Astrocyte (in vitro differentiated cells and primary cell): ENCODE data around the gene RAE1.

Source experiments
- CTCF ChIP-seq: IDR thresholded peaks from 2 replicates; pipeline ENCODE4 v1.5.1; 2011; ENCODE audit warnings: low read depth, mild to moderate bottlenecking, inconsistent platforms, low read length, moderate library complexity; ENCODE audit not compliant: insufficient read depth
- EZH2 ChIP-seq: IDR thresholded peaks from 2 replicates; pipeline ENCODE4 v1.6.1; 2012; ENCODE audit warnings: mild to moderate bottlenecking, low read length, inconsistent platforms; ENCODE audit not compliant: insufficient read depth

- TF ChIP-seq CTCF (peak; percentile 5), EZH2 (no peak)
Measured at GRCh38 chr20:57332105-57333089, 18.7 kb upstream of the RAE1 start.
